HCT116 (cell line): ENCODE data around the gene TBP.

Experiments used
- ATF3 ChIP-seq: IDR thresholded peaks from 2 replicates; pipeline ENCODE4 v1.6.1; 2012
- EGR1 ChIP-seq: IDR thresholded peaks from 2 replicates; pipeline ENCODE4 v1.6.1; 2012; ENCODE audit warnings: low read depth
- EZH2 ChIP-seq: fragments of 200-600 bp; sonication (generic); IDR thresholded peaks from 2 replicates; pipeline ENCODE4 v1.6.1; 2017; ENCODE audit warnings: antibody characterized with exemption, mixed run types
- EZH2phosphoT487 ChIP-seq: fragments of 200-600 bp; IDR thresholded peaks from 2 replicates; pipeline ENCODE4 v1.6.1; 2018; ENCODE audit warnings: antibody characterized with exemption, borderline replicate concordance
- JUND ChIP-seq: IDR thresholded peaks from 2 replicates; pipeline ENCODE4 v1.6.1; 2012
- MAX ChIP-seq: IDR thresholded peaks from 2 replicates; pipeline ENCODE4 v1.6.1; 2012
- POLR2A ChIP-seq: IDR thresholded peaks from 2 replicates; pipeline ENCODE4 v1.7.0; 2011; ENCODE audit warnings: borderline replicate concordance; ENCODE audit not compliant: insufficient read depth, insufficient read length; ENCODE audit errors: extremely low read depth
- POLR2AphosphoS5 ChIP-seq: IDR thresholded peaks from 2 replicates; pipeline ENCODE4 v1.6.1; 2011; ENCODE audit warnings: mild to moderate bottlenecking, low read depth, low read length, moderate library complexity
- TF ChIP-seq, protein P1 (sequence below), 3 experiments: fragments of 200-600 bp in 1 of 3; sonication (generic) in 1 of 3; IDR thresholded peaks in 2 of 3; conservative IDR thresholded peaks in 1 of 3; 2 replicates each; pipeline ENCODE4 v1.5.1; 2012 to 2017; ENCODE audit warnings: low read depth in 2 of 3, low read length in 2 of 3, antibody characterized with exemption in 1 of 3, borderline replicate concordance in 1 of 3, control low read depth in 1 of 3, mild to moderate bottlenecking in 1 of 3, mixed read lengths in 1 of 3, mixed run types in 1 of 3, moderate library complexity in 1 of 3; ENCODE audit not compliant: insufficient read depth in 1 of 3

- TF ChIP-seq, protein P1, sequence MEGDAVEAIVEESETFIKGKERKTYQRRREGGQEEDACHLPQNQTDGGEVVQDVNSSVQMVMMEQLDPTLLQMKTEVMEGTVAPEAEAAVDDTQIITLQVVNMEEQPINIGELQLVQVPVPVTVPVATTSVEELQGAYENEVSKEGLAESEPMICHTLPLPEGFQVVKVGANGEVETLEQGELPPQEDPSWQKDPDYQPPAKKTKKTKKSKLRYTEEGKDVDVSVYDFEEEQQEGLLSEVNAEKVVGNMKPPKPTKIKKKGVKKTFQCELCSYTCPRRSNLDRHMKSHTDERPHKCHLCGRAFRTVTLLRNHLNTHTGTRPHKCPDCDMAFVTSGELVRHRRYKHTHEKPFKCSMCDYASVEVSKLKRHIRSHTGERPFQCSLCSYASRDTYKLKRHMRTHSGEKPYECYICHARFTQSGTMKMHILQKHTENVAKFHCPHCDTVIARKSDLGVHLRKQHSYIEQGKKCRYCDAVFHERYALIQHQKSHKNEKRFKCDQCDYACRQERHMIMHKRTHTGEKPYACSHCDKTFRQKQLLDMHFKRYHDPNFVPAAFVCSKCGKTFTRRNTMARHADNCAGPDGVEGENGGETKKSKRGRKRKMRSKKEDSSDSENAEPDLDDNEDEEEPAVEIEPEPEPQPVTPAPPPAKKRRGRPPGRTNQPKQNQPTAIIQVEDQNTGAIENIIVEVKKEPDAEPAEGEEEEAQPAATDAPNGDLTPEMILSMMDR (IDR thresholded peaks at IDR 0.05 in 2 of 3, conservative IDR thresholded peaks at IDR 0.05 in 1 of 3; ENCODE audit: borderline replicate concordance in 1 of 3, insufficient read depth in 1 of 3, low read depth in 2 of 3, low read length in 2 of 3), result no peak
- no peak for TF ChIP-seq EGR1
- TF ChIP-seq EZH2, result no peak
- TF ChIP-seq ATF3, result no peak
- TF ChIP-seq POLR2A, result no peak
- no peak for TF ChIP-seq JUND
- no peak for TF ChIP-seq POLR2AphosphoS5
- no peak for TF ChIP-seq EZH2phosphoT487
- no peak for TF ChIP-seq MAX
Observed at GRCh38 chr6:170524172-170524502, 30.0 kb upstream of the TBP start.
